HepG2 (cell line): ENCODE data around the gene FBXO48. TPM values are rescaled to one million over a fixed set of nuclear protein-coding genes. Genes with fewer than 3 reads are reported as not detected.

ENCODE experiments used
- ATAC-seq: fragments of 200-7000 bp; cut with Tn5 transposase; 3 replicates; pipeline ENCODE4 v1.9.1; 2020; ENCODE audit warnings: mild to moderate bottlenecking, moderate library complexity
- BruUV-seq: library from RNA; stranded (reverse); fragments of 400-500 nt; replicated peaks from 2 replicates; lab custom pipeline; 2021; lab: Mats Ljungman, UMichigan
- CTCF ChIA-PET: fragments of 300-600 bp; formaldehyde crosslinking; extraction: SDS; loops from one replicate; lab custom pipeline; 2021; ENCODE audit warnings: low total read pairs, inconsistent platforms, low intra/inter-chr PET ratio; lab: Yijun Ruan, JAX
- POLR2A ChIA-PET: fragments of 350-600 bp; sonication (Branson Sonifier 250); formaldehyde crosslinking; loops from one replicate; lab custom pipeline; 2020; ENCODE audit warnings: antibody characterized with exemption, inconsistent platforms; lab: Yijun Ruan, JAX
- DNase-seq: peaks from one replicate; pipeline ENCODE4 v3.0.0-alpha.2; 2015; ENCODE audit warnings: low spot score
- FAIRE-seq: peaks from 3 replicates; lab custom pipeline; 2011; peaks lifted over from hg19 to GRCh38; lab: Jason Lieb, UNC
- H2AFZ ChIP-seq: one replicate; pipeline ENCODE4 v1.6.1; 2011; ENCODE audit warnings: low read length, inconsistent platforms
- H3K27ac ChIP-seq: fragments of 300-600 bp; 3 replicates; pipeline ENCODE4 v1.8.0; 2011; ENCODE audit warnings: mixed run types, mild to moderate bottlenecking, mixed read lengths, low read length, inconsistent platforms; ENCODE audit not compliant: insufficient read depth; ENCODE audit errors: extremely low read length
- H3K27me3 ChIP-seq, 2 experiments: fragments of 200-600 bp in 1 of 2; 2 replicates in 1 of 2; 3 replicates in 1 of 2; pipeline versions ENCODE4 v1.6.0 to v1.8.0; 2011; ENCODE audit warnings: low read length in 2 of 2, mild to moderate bottlenecking in 2 of 2, moderate library complexity in 2 of 2, inconsistent platforms in 1 of 2; ENCODE audit not compliant: insufficient read depth in 2 of 2, control insufficient read depth in 1 of 2
- H3K36me3 ChIP-seq, 2 experiments: fragments of 200-600 bp in 1 of 2; replicated peaks in 1 of 2; 2 replicates in 1 of 2; 3 replicates in 1 of 2; pipeline versions ENCODE4 v1.5.1 to v1.8.0; 2011; ENCODE audit warnings: low read length in 2 of 2, inconsistent platforms in 1 of 2; ENCODE audit not compliant: insufficient read depth in 2 of 2, control insufficient read depth in 1 of 2
- H3K4me1 ChIP-seq: 2 replicates; pipeline ENCODE4 v1.5.1; 2012; ENCODE audit warnings: low read length, inconsistent platforms; ENCODE audit not compliant: insufficient read depth
- H3K4me2 ChIP-seq: 2 replicates; pipeline ENCODE4 v1.6.0; 2011; ENCODE audit warnings: low read depth, low read length, inconsistent platforms
- H3K4me3 ChIP-seq, 3 experiments: fragments of 200-600 bp in 1 of 3; sonication (generic), shearing (Covaris generic) in 1 of 3; replicated peaks in 1 of 3; 2 replicates each; pipeline ENCODE4 v1.5.1; 2011 to 2016; ENCODE audit warnings: low read length in 3 of 3, inconsistent platforms in 2 of 3, low read depth in 2 of 3, mild to moderate bottlenecking in 2 of 3, control low read depth in 1 of 3, mixed read lengths in 1 of 3; ENCODE audit not compliant: insufficient read depth in 1 of 3
- H3K79me2 ChIP-seq: one replicate; pipeline ENCODE4 v1.6.1; 2011; ENCODE audit warnings: low read length, inconsistent platforms; ENCODE audit not compliant: insufficient read depth
- H3K9ac ChIP-seq: 2 replicates; pipeline ENCODE4 v1.6.0; 2011; ENCODE audit warnings: mild to moderate bottlenecking, low read depth, low read length, inconsistent platforms; ENCODE audit not compliant: insufficient read depth
- H3K9me3 ChIP-seq: 2 replicates; pipeline ENCODE4 v1.5.1; 2012; ENCODE audit warnings: mild to moderate bottlenecking, low read length
- H4K20me1 ChIP-seq: 2 replicates; pipeline ENCODE4 v1.6.0; 2011; ENCODE audit warnings: inconsistent platforms, mild to moderate bottlenecking, low read length, moderate library complexity; ENCODE audit not compliant: insufficient read depth
- CREM ChIP-seq, 2 experiments: sonication (generic) in 1 of 2; formaldehyde crosslinking in 1 of 2; IDR thresholded peaks; 2 replicates each; pipeline versions ENCODE4 v1.4.0 to v1.6.1; 2016 to 2020; ENCODE audit warnings: antibody characterized with exemption in 1 of 2, mild to moderate bottlenecking in 1 of 2, missing genetic modification reagents in 1 of 2
- FOXK2 ChIP-seq: fragments of 450-650 bp; IDR thresholded peaks from 2 replicates; pipeline ENCODE4 v1.6.1; 2016
- PCBP1 ChIP-seq: fragments of 200-400 bp; formaldehyde crosslinking; IDR thresholded peaks from 2 replicates; pipeline ENCODE4 v1.6.1; 2017; ENCODE audit warnings: mild to moderate bottlenecking, low read depth, low read length, borderline replicate concordance
- RBM22 ChIP-seq: fragments of 200-400 bp; formaldehyde crosslinking; optimal IDR thresholded peaks from 2 replicates; pipeline ENCODE3; 2017; ENCODE audit warnings: mild to moderate bottlenecking, low read length, moderate library complexity
- ZMYM2 ChIP-seq: sonication (generic); formaldehyde crosslinking; IDR thresholded peaks from 2 replicates; pipeline ENCODE4 v1.8.0; 2022; ENCODE audit warnings: mild to moderate bottlenecking, missing genetic modification reagents
- WGBS: methylation state at CpG from one replicate; pipeline ENCODE4 v1.1.6; 2017; ENCODE audit warnings: low lambda C conversion rate; 5-methylcytosine and 5-hydroxymethylcytosine counted together
- in situ Hi-C: cut with HindIII; loops from 2 replicates; pipeline ENCODE4 v1.10.0; 2017; ENCODE audit warnings: low pct_unique_long_range_greater_than_20kb; ENCODE audit not compliant: extremely low pct_ligation_motif_present
- intact Hi-C: fragments of 100-400 bp; cut with micrococcal nuclease; formaldehyde crosslinking; loops from one replicate; pipeline ENCODE4 v1.10.0; 2022; ENCODE audit not compliant: unreplicated experiment
- polyA plus RNA-seq, 8 experiments: library from polyadenylated mRNA; depleted of rRNA in 3 of 8; stranded (reverse) in 7 of 8; unstranded in 1 of 8; fragments of >200 nt; fragmentation: Illumina TruSeq in 4 of 8; extraction: Trizol in 4 of 8; gene quantifications; 2 replicates each; pipeline versions ENCODE4 v1.2.1 to v1.2.3, GENCODE V29; 2011 to 2016; ENCODE audit warnings: low read depth in 4 of 8, missing spikeins in 1 of 8, mixed read lengths in 1 of 8; ENCODE audit not compliant: insufficient read depth in 1 of 8
- total RNA-seq, 5 experiments: library from RNA; depleted of rRNA; stranded (reverse); fragments of >200 nt; fragmentation: Illumina TruSeq; extraction: Trizol; gene quantifications; 2 replicates each; pipeline ENCODE4 v1.2.3, GENCODE V29; 2016; ENCODE audit warnings: low read depth in 1 of 5
- TF ChIP-seq, protein P1 (sequence below), 2 experiments: sonication (generic) in 1 of 2; formaldehyde crosslinking in 1 of 2; IDR thresholded peaks; 2 replicates each; pipeline versions ENCODE4 v1.4.0 to v1.6.1; 2016 to 2020; ENCODE audit warnings: borderline replicate concordance in 1 of 2, low read depth in 1 of 2, mild to moderate bottlenecking in 1 of 2, missing genetic modification reagents in 1 of 2

FBXO48 gene
- total and polyA plus RNA-seq, 2 of the 13 experiments (the other 11 are each of a cell fraction or from before 2014, with no cell fraction given): 0.42 to 1.1 TPM

DNA sequence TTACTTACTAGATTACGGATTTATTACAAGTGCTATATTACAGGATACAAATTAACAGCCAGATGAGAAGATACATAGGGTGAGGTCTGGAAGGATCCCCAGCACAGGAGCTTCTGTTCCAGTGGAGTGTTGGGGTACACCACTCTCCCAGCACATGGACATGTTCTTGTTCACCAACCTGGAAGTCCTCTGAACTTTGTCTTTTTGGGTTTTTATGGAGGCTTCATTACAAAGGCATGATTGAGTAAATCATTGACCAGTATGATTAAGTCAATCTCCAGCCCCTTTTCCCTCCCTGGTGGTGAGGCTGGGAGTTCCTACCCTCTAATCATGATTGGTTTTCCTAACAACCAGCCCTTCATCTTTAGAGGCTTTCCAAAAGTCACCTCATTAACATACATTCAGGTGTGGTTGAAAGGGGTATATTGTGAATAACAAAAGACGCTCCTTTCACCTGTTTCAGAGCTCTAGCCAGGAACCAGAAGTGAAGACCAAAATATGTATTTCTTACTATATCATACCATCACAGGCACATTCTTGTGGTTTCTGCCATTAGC lies 38.6 kb upstream of the FBXO48 start (continued):
- TF ChIP-seq, protein P1, sequence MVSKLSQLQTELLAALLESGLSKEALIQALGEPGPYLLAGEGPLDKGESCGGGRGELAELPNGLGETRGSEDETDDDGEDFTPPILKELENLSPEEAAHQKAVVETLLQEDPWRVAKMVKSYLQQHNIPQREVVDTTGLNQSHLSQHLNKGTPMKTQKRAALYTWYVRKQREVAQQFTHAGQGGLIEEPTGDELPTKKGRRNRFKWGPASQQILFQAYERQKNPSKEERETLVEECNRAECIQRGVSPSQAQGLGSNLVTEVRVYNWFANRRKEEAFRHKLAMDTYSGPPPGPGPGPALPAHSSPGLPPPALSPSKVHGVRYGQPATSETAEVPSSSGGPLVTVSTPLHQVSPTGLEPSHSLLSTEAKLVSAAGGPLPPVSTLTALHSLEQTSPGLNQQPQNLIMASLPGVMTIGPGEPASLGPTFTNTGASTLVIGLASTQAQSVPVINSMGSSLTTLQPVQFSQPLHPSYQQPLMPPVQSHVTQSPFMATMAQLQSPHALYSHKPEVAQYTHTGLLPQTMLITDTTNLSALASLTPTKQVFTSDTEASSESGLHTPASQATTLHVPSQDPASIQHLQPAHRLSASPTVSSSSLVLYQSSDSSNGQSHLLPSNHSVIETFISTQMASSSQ (IDR thresholded peaks at IDR 0.05; ENCODE audit: low read depth): no peak
- TF ChIP-seq, protein P1 (CRISPR knock-in tag; IDR thresholded peaks at IDR 0.05; ENCODE audit: borderline replicate concordance): no peak
- TF ChIP-seq PCBP1 (no peak), RBM22 (no peak)

DNA sequence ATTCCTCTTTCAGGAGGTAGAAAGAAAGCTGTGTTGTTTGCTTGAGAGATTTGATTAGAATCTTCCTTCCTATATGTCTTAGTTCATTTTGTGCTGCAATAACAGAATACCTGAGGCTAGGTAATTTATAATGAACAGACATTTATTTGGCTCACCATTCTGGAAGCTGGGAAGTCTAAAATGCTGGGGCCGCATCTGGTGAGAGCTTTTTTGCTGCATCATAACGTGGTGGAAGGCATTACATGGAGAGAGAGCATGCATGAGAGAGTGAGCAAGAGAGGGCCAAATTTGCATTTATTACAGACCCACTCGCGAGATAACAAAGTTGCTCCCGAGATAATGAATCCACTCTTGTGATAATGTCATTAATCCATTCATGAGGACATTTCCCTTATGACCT lies 34.7 kb upstream of the FBXO48 start:
- Histone ChIP-seq H4K20me1 (no peaks in the 10 kb centered on the region), H3K27me3 (no peaks in the 10 kb centered on the region; a peak in 1 of 5 replicates), H3K4me2 (no peak overlapping the region), H3K9me3 (peaks cover 3% of the 10 kb centered on the region; the same call in 1 of the 2 replicates), H3K36me3 (no peaks in the 10 kb centered on the region), H2AFZ (no peak overlapping the region), H3K9ac (no peak overlapping the region), H3K27ac (no peak overlapping the region), H3K4me3 (no peak overlapping the region), H3K79me2 (no peaks in the 10 kb centered on the region), H3K4me1 (no peaks in the 10 kb centered on the region)
- ChIA-PET POLR2A (no interaction called here), CTCF (no interaction called here)
- intact Hi-C loops (no loop called here), in situ Hi-C loops (no loop called here)
- WGBS: 56% methylated on average over 5 of the region's 5 CpGs
- FAIRE-seq: no peak
- no peak for ATAC-seq
- no peak for TF ChIP-seq CREM (IDR thresholded peaks at IDR 0.05)
- no peak for TF ChIP-seq CREM (CRISPR knock-in tag; IDR thresholded peaks at IDR 0.05)
- no peak for TF ChIP-seq ZMYM2 (CRISPR knock-in tag)
- TF ChIP-seq FOXK2: no peak
- no TSS peak for BruUV-seq
- no peak for DNase-seq
